A549 (cell line): ENCODE measurements around the gene MED17. TPM values are rescaled to one million over a fixed set of nuclear protein-coding genes. Genes with fewer than 3 reads are reported as not detected.

Experiments used
- ATAC-seq, 2 experiments: fragments of 200-7000 bp in 1 of 2; fragments of >200 bp in 1 of 2; cut with Nextera tagmentation in 1 of 2; cut with Tn5 transposase in 1 of 2; 3 replicates each; pipeline versions ENCODE4 v1.8.0 to v1.9.1; 2018 to 2020; ENCODE audit warnings: mild to moderate bottlenecking in 1 of 2, moderate library complexity in 1 of 2
- CTCF ChIA-PET: fragments of 300-600 bp; sonication (Branson Sonifier 250); formaldehyde crosslinking; extraction: SDS; loops from one replicate; lab custom pipeline; 2021; ENCODE audit warnings: antibody characterized with exemption, inconsistent platforms; lab: Yijun Ruan, JAX
- POLR2A ChIA-PET: fragments of 350-600 bp; formaldehyde crosslinking; extraction: SDS; loops from one replicate; lab custom pipeline; 2021; ENCODE audit warnings: antibody characterized with exemption, inconsistent platforms; lab: Yijun Ruan, JAX
- DNase-seq, 2 experiments: peaks; one replicate each; pipeline versions ENCODE4 v3.0.0 to v3.0.0-alpha.2; 2011 to 2016; ENCODE audit warnings: low read depth in 1 of 2, low spot score in 1 of 2
- FAIRE-seq: peaks from 2 replicates; lab custom pipeline; 2011; peaks lifted over from hg19 to GRCh38; lab: Jason Lieb, UNC
- H3K27ac ChIP-seq, 2 experiments: fragments of >200 bp; sonication (Bioruptor Twin); formaldehyde crosslinking; 3 replicates each; pipeline ENCODE4 v1.5.1; 2016 to 2017
- H3K4me1 ChIP-seq: fragments of >200 bp; sonication (Bioruptor Twin); formaldehyde crosslinking; 3 replicates; pipeline ENCODE4 v1.6.1; 2016
- H3K4me2 ChIP-seq: fragments of >200 bp; sonication (Bioruptor Twin); formaldehyde crosslinking; 3 replicates; pipeline ENCODE4 v1.6.1; 2016
- H3K4me3 ChIP-seq: fragments of >200 bp; sonication (Bioruptor Twin); formaldehyde crosslinking; 3 replicates; pipeline ENCODE4 v1.5.1; 2016
- H3K9me3 ChIP-seq: fragments of >200 bp; sonication (Bioruptor Twin); formaldehyde crosslinking; 3 replicates; pipeline ENCODE4 v1.6.1; 2016
- BHLHE40 ChIP-seq: IDR thresholded peaks from 2 replicates; pipeline ENCODE4 v1.6.1; 2012; ENCODE audit warnings: low read depth, low read length, inconsistent platforms
- CEBPB ChIP-seq, 2 experiments: fragments of >200 bp in 1 of 2; sonication (Bioruptor Twin) in 1 of 2; formaldehyde crosslinking in 1 of 2; IDR thresholded peaks; 2 replicates each; pipeline ENCODE4 v1.6.1; 2012 to 2016
- CHD2 ChIP-seq: fragments of 150-350 bp; IDR thresholded peaks from 2 replicates; pipeline ENCODE4 v1.6.1; 2014; ENCODE audit warnings: low read length; ENCODE audit not compliant: partially characterized antibody
- EHF ChIP-seq: fragments of 250-450 bp; sonication (Bioruptor Pico); IDR thresholded peaks from 2 replicates; pipeline ENCODE4 v1.5.0; 2020; ENCODE audit warnings: mild to moderate bottlenecking
- EHMT2 ChIP-seq: fragments of 200-600 bp; sonication (generic); IDR thresholded peaks from 2 replicates; pipeline ENCODE4 v1.6.1; 2016; ENCODE audit warnings: antibody characterized with exemption, low read depth, mild to moderate bottlenecking, moderate library complexity
- ESRRA ChIP-seq: fragments of 150-350 bp; IDR thresholded peaks from 2 replicates; pipeline ENCODE4 v1.6.1; 2014; ENCODE audit warnings: mild to moderate bottlenecking, low read length, borderline replicate concordance
- FOSL2 ChIP-seq, 2 experiments: fragments of 450-650 bp in 1 of 2; fragments of >200 bp in 1 of 2; sonication (Bioruptor Twin) in 1 of 2; formaldehyde crosslinking; IDR thresholded peaks; 2 replicates each; pipeline versions ENCODE4 v1.5.0 to v1.6.1; 2016 to 2020; ENCODE audit warnings: mild to moderate bottlenecking in 1 of 2, moderate library complexity in 1 of 2
- GATA3 ChIP-seq: IDR thresholded peaks from 2 replicates; pipeline ENCODE4 v1.6.1; 2012; ENCODE audit warnings: borderline replicate concordance
- HEYL ChIP-seq: fragments of 250-450 bp; sonication (Bioruptor Pico); IDR thresholded peaks from 2 replicates; pipeline ENCODE4 v1.8.0; 2021; ENCODE audit warnings: mild to moderate bottlenecking, moderate library complexity
- HOXB5 ChIP-seq: fragments of 250-450 bp; sonication (Bioruptor Pico); IDR thresholded peaks from 2 replicates; pipeline ENCODE4 v1.5.0; 2020; ENCODE audit warnings: mild to moderate bottlenecking, moderate library complexity
- JUN ChIP-seq, 2 experiments: fragments of >200 bp; sonication (Bioruptor Twin); formaldehyde crosslinking; IDR thresholded peaks; 2 replicates in 1 of 2; 3 replicates in 1 of 2; pipeline ENCODE4 v1.6.1; 2016 to 2017
- KDM1A ChIP-seq: fragments of 200-600 bp; sonication (generic); IDR thresholded peaks from 2 replicates; pipeline ENCODE4 v1.6.1; 2016; ENCODE audit warnings: low read depth, mild to moderate bottlenecking
- KDM5A ChIP-seq: fragments of 200-600 bp; sonication (generic); IDR thresholded peaks from 2 replicates; pipeline ENCODE4 v1.6.1; 2016; ENCODE audit warnings: antibody characterized with exemption, mild to moderate bottlenecking
- MAX ChIP-seq: IDR thresholded peaks from 2 replicates; pipeline ENCODE4 v1.6.1; 2012
- MAZ ChIP-seq: fragments of 150-350 bp; IDR thresholded peaks from 2 replicates; pipeline ENCODE4 v1.6.1; 2014; ENCODE audit warnings: antibody characterized with exemption, low read depth, low read length, borderline replicate concordance
- NR3C1 ChIP-seq: fragments of >200 bp; sonication (Bioruptor Twin); formaldehyde crosslinking; IDR thresholded peaks from 3 replicates; pipeline ENCODE4 v1.6.1; 2017
- PBX3 ChIP-seq: IDR thresholded peaks from 2 replicates; pipeline ENCODE4 v1.6.1; 2012
- PHF8 ChIP-seq: fragments of 200-600 bp; sonication (generic); IDR thresholded peaks from 2 replicates; pipeline ENCODE4 v1.6.1; 2016; ENCODE audit warnings: low read depth, mild to moderate bottlenecking, antibody characterized with exemption, moderate library complexity, borderline replicate concordance
- POLR2A ChIP-seq: IDR thresholded peaks from 2 replicates; pipeline ENCODE4 v1.6.1; 2012; ENCODE audit warnings: mild to moderate bottlenecking, low read length
- RAD21 ChIP-seq, 2 experiments: fragments of >200 bp in 1 of 2; sonication (Bioruptor Twin) in 1 of 2; formaldehyde crosslinking in 1 of 2; IDR thresholded peaks in 1 of 2; conservative IDR thresholded peaks in 1 of 2; 2 replicates in 1 of 2; 3 replicates in 1 of 2; pipeline ENCODE4 v1.6.1; 2012 to 2018; ENCODE audit warnings: inconsistent platforms in 1 of 2
- RNF2 ChIP-seq: fragments of 200-600 bp; sonication (generic); IDR thresholded peaks from 2 replicates; pipeline ENCODE4 v1.6.1; 2016; ENCODE audit warnings: low read depth, mild to moderate bottlenecking, antibody characterized with exemption, moderate library complexity, borderline replicate concordance
- TFCP2L1 ChIP-seq: fragments of 250-450 bp; sonication (Bioruptor Pico); IDR thresholded peaks from 2 replicates; pipeline ENCODE4 v1.5.0; 2021; ENCODE audit warnings: mild to moderate bottlenecking
- USF2 ChIP-seq: fragments of 450-650 bp; IDR thresholded peaks from 2 replicates; pipeline ENCODE4 v1.6.1; 2014; ENCODE audit warnings: antibody characterized with exemption
- ZC3H11A ChIP-seq: fragments of 450-650 bp; IDR thresholded peaks from 2 replicates; pipeline ENCODE4 v1.6.1; 2014; ENCODE audit warnings: antibody characterized with exemption, mild to moderate bottlenecking
- ZFP36 ChIP-seq: fragments of 450-650 bp; IDR thresholded peaks from 2 replicates; pipeline ENCODE4 v1.6.1; 2014; ENCODE audit warnings: borderline replicate concordance; ENCODE audit not compliant: partially characterized antibody
- WGBS: methylation state at CpG from one replicate; pipeline ENCODE4 v1.1.6; 2017; ENCODE audit errors: missing lambda C conversion rate; 5-methylcytosine and 5-hydroxymethylcytosine counted together
- polyA plus RNA-seq, 4 experiments: library from polyadenylated mRNA; depleted of rRNA in 3 of 4; stranded (reverse); fragments of >200 nt; fragmentation: RNase III in 1 of 4; extraction: RNeasy Plus Mini Kit Qiagen cat#74134 plus additional on column Dnase treatment in 1 of 4; gene quantifications; 2 replicates in 3 of 4; 3 replicates in 1 of 4; pipeline ENCODE4 v1.2.3, GENCODE V29; 2011 to 2017
- TF ChIP-seq, protein P1 (sequence below): fragments of 250-450 bp; sonication (Bioruptor Pico); IDR thresholded peaks from 2 replicates; pipeline ENCODE4 v1.5.0; 2021; ENCODE audit warnings: mild to moderate bottlenecking, moderate library complexity, borderline replicate concordance
- TF ChIP-seq, protein P2 (sequence below): fragments of 250-450 bp; sonication (Bioruptor Pico); IDR thresholded peaks from 2 replicates; pipeline ENCODE4 v1.5.0; 2020; ENCODE audit warnings: low read depth, mild to moderate bottlenecking, moderate library complexity

MED17 gene
- polyA plus RNA-seq, 2 of the 4 experiments (the other 2 are of a cell fraction): 16.2 to 20.3 TPM

DNA sequence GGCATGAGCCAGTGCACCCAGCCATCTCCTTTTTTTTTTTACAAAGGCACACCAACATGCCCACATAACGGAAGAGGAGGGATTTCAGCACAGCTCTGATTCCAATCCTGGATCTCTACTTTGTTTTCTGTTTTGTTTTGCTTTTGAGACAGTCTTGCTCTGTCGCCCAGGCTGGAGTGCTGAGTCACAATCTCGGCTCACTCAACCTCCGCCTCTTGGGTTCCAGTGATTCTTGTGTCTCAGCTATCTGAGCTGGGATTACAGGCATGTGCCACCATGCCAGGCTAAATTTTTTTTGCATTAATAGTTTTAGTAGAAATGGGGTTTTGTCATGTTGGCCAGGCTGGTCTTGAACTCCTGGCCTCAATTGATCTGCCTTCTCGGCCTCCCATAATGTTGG is 38.3 kb downstream of the MED17 start:
- FAIRE-seq (no peak), ATAC-seq (no peak), DNase-seq (no peak)
- no peaks in the 10 kb centered on the region for H3K9me3 ChIP-seq
- no peak overlapping the region for H3K4me3 ChIP-seq
- no peak overlapping the region for H3K4me2 ChIP-seq
- H3K4me1 ChIP-seq: no peaks in the 10 kb centered on the region
- ChIA-PET POLR2A (no interaction called here), CTCF (no interaction called here)
- TF ChIP-seq HOXB5 (CRISPR knock-in tag) (no peak), POLR2A (no peak), USF2 (no peak), MAX (no peak), HEYL (CRISPR knock-in tag) (no peak), ESRRA (no peak), ZC3H11A (no peak), CEBPB (IDR thresholded peaks at IDR 0.05) (no peak), EHF (CRISPR knock-in tag) (no peak), RNF2 (no peak), TFCP2L1 (CRISPR knock-in tag) (no peak), KDM1A (no peak)
- TF ChIP-seq, protein P1, sequence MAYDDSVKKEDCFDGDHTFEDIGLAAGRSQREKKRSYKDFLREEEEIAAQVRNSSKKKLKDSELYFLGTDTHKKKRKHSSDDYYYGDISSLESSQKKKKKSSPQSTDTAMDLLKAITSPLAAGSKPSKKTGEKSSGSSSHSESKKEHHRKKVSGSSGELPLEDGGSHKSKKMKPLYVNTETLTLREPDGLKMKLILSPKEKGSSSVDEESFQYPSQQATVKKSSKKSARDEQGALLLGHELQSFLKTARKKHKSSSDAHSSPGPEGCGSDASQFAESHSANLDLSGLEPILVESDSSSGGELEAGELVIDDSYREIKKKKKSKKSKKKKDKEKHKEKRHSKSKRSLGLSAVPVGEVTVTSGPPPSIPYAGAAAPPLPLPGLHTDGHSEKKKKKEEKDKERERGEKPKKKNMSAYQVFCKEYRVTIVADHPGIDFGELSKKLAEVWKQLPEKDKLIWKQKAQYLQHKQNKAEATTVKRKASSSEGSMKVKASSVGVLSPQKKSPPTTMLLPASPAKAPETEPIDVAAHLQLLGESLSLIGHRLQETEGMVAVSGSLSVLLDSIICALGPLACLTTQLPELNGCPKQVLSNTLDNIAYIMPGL (CRISPR knock-in tag): no peak
- TF ChIP-seq, protein P2, sequence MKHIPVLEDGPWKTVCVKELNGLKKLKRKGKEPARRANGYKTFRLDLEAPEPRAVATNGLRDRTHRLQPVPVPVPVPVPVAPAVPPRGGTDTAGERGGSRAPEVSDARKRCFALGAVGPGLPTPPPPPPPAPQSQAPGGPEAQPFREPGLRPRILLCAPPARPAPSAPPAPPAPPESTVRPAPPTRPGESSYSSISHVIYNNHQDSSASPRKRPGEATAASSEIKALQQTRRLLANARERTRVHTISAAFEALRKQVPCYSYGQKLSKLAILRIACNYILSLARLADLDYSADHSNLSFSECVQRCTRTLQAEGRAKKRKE (CRISPR knock-in tag): no peak
- 72% methylated on average over 5 of the region's 5 CpGs for WGBS
- no peak overlapping the region for H3K27ac ChIP-seq

- no peaks in the 10 kb centered on the region for H3K9me3 ChIP-seq
- H3K27ac ChIP-seq: no peak overlapping the region
- 81% methylated on average over 4 of the region's 4 CpGs for WGBS
- ChIA-PET CTCF (interaction anchor here (0.6 kb wide), 1 partner anchor 115 kb away, joined by 3 read pairs; no protein-coding TSS in a partner anchor), POLR2A (no interaction called here)
- no peak for ATAC-seq
- no peak for FAIRE-seq
- TF ChIP-seq NR3C1 (no peak), CHD2 (no peak), RAD21 (conservative IDR thresholded peaks at IDR 0.05 in 1 of 2, IDR thresholded peaks at IDR 0.05 in 1 of 2) (no peak), GATA3 (no peak), EHMT2 (no peak), JUN (IDR thresholded peaks at IDR 0.05) (no peak), PHF8 (no peak), KDM5A (no peak), PBX3 (no peak), ZFP36 (no peak), FOSL2 (IDR thresholded peaks at IDR 0.05) (no peak), FOSL2 (CRISPR knock-in tag; IDR thresholded peaks at IDR 0.05) (no peak), MAZ (no peak), BHLHE40 (no peak)
- no peaks in the 10 kb centered on the region for H3K4me1 ChIP-seq
- H3K4me2 ChIP-seq: no peak overlapping the region
- no peak for DNase-seq
- no peak overlapping the region for H3K4me3 ChIP-seq
Observed at GRCh38 chr11:93823210-93823609, 39.1 kb downstream of the MED17 start.
